ENCODE measurements around the gene PLA2R1. TPM values are rescaled to one million over a fixed set of nuclear protein-coding genes. Genes with fewer than 3 reads are reported as not detected.

PLA2R1 gene
- total and polyA plus RNA-seq, 2 donors: 5.1 to 17.9 TPM

- Histone ChIP-seq H3K36me3 (ENCODE audit: insufficient read depth) (no peaks in the 10 kb centered on the region), H3K4me1 (ENCODE audit: insufficient read depth) (no peaks in the 10 kb centered on the region), H3K27ac (ENCODE audit: low read depth) (no peak overlapping the region), H3K4me3 (ENCODE audit: low read depth, low read length) (no peak overlapping the region)
- WGBS: 88% methylated on average over 3 of the region's 3 CpGs
- no peak for DNase-seq (ENCODE audit: extremely low spot score)
These were observed 63.5 kb downstream of the PLA2R1 start for GRCh38 chr2:159998961-159999360.

- no peaks in the 10 kb centered on the region for H3K36me3 ChIP-seq (ENCODE audit: insufficient read depth)
- no peaks in the 10 kb centered on the region for H3K4me1 ChIP-seq (ENCODE audit: insufficient read depth)
- WGBS: 92% methylated on average over 2 of the region's 2 CpGs
- H3K4me3 ChIP-seq (ENCODE audit: low read depth, low read length): no peak overlapping the region
- H3K27ac ChIP-seq (ENCODE audit: low read depth): no peak overlapping the region
- no peak for DNase-seq (ENCODE audit: extremely low spot score)
These were observed 64.2 kb downstream of the PLA2R1 start for GRCh38 chr2:159998243-159998642.

GRCh38 chr2:159996792-159997546 lies 65.4 kb downstream of the PLA2R1 start:
- WGBS: 55% methylated on average over 3 of the region's 3 CpGs
- DNase-seq (ENCODE audit: extremely low spot score): no peak
- Histone ChIP-seq H3K27ac (ENCODE audit: low read depth) (no peak overlapping the region), H3K36me3 (ENCODE audit: insufficient read depth) (no peaks in the 10 kb centered on the region), H3K4me1 (ENCODE audit: insufficient read depth) (no peaks in the 10 kb centered on the region), H3K4me3 (ENCODE audit: low read depth, low read length) (no peak overlapping the region)

- no peak for DNase-seq (ENCODE audit: extremely low spot score)
- Histone ChIP-seq H3K36me3 (ENCODE audit: insufficient read depth) (no peaks in the 10 kb centered on the region), H3K4me1 (ENCODE audit: insufficient read depth) (no peaks in the 10 kb centered on the region), H3K4me3 (ENCODE audit: low read depth, low read length) (no peak overlapping the region), H3K27ac (ENCODE audit: low read depth) (no peak overlapping the region)
- 91% methylated on average over 2 of the region's 2 CpGs for WGBS
These were observed 67.4 kb downstream of the PLA2R1 start for GRCh38 chr2:159995038-159995437.

GRCh38 chr2:159989249-159989648 lies 73.2 kb downstream of the PLA2R1 start:
- Histone ChIP-seq H3K4me1 (ENCODE audit: insufficient read depth) (no peaks in the 10 kb centered on the region), H3K27ac (ENCODE audit: low read depth) (no peak overlapping the region), H3K4me3 (ENCODE audit: low read depth, low read length) (no peak overlapping the region), H3K36me3 (ENCODE audit: insufficient read depth) (peaks cover 2% of the 10 kb centered on the region)
- no peak for DNase-seq (ENCODE audit: extremely low spot score)
- 86% methylated on average over 4 of the region's 4 CpGs for WGBS

GRCh38 chr2:159988412-159988970 lies 73.9 kb downstream of the PLA2R1 start:
- Histone ChIP-seq H3K36me3 (ENCODE audit: insufficient read depth) (peaks cover 2% of the 10 kb centered on the region), H3K4me3 (ENCODE audit: low read depth, low read length) (no peak overlapping the region), H3K27ac (ENCODE audit: low read depth) (no peak overlapping the region), H3K4me1 (ENCODE audit: insufficient read depth) (no peaks in the 10 kb centered on the region)
- DNase-seq (ENCODE audit: extremely low spot score): no peak
- WGBS: 88% methylated on average over 4 of the region's 4 CpGs

GRCh38 chr2:159987181-159987580 lies 75.2 kb downstream of the PLA2R1 start:
- no peaks in the 10 kb centered on the region for H3K4me1 ChIP-seq (ENCODE audit: insufficient read depth)
- H3K27ac ChIP-seq (ENCODE audit: low read depth): no peak overlapping the region
- WGBS: 81% methylated on average over 6 of the region's 6 CpGs
- DNase-seq (ENCODE audit: extremely low spot score): no peak
- H3K4me3 ChIP-seq (ENCODE audit: low read depth, low read length): no peak overlapping the region
- peaks cover 2% of the 10 kb centered on the region for H3K36me3 ChIP-seq (ENCODE audit: insufficient read depth)

- H3K4me3 ChIP-seq (ENCODE audit: low read depth, low read length): no peak overlapping the region
- H3K4me1 ChIP-seq (ENCODE audit: insufficient read depth): no peaks in the 10 kb centered on the region
- peaks cover 2% of the 10 kb centered on the region for H3K36me3 ChIP-seq (ENCODE audit: insufficient read depth)
- H3K27ac ChIP-seq (ENCODE audit: low read depth): no peak overlapping the region
- no peak for DNase-seq (ENCODE audit: extremely low spot score)
- WGBS: 82% methylated on average over 3 of the region's 3 CpGs
These were observed 76.8 kb downstream of the PLA2R1 start for GRCh38 chr2:159985656-159986055.

- H3K27ac ChIP-seq (ENCODE audit: low read depth): no peak overlapping the region
- no peak overlapping the region for H3K4me3 ChIP-seq (ENCODE audit: low read depth, low read length)
- H3K4me1 ChIP-seq (ENCODE audit: insufficient read depth): no peaks in the 10 kb centered on the region
- no peak for DNase-seq (ENCODE audit: extremely low spot score)
- peaks cover 5% of the 10 kb centered on the region for H3K36me3 ChIP-seq (ENCODE audit: insufficient read depth)
These were observed 78.4 kb downstream of the PLA2R1 start for GRCh38 chr2:159984034-159984433.

GRCh38 chr2:159982842-159983785 lies 79.3 kb downstream of the PLA2R1 start:
- Histone ChIP-seq H3K27ac (ENCODE audit: low read depth) (no peak overlapping the region), H3K36me3 (ENCODE audit: insufficient read depth) (peaks cover 7% of the 10 kb centered on the region), H3K4me3 (ENCODE audit: low read depth, low read length) (no peak overlapping the region), H3K4me1 (ENCODE audit: insufficient read depth) (no peaks in the 10 kb centered on the region)
- 43% methylated on average over 7 of the region's 7 CpGs for WGBS
- no peak for DNase-seq (ENCODE audit: extremely low spot score)

GRCh38 chr2:159982270-159982669 lies 80.1 kb downstream of the PLA2R1 start:
- H3K4me1 ChIP-seq (ENCODE audit: insufficient read depth): no peaks in the 10 kb centered on the region
- H3K27ac ChIP-seq (ENCODE audit: low read depth): no peak overlapping the region
- no peak overlapping the region for H3K4me3 ChIP-seq (ENCODE audit: low read depth, low read length)
- 16% methylated on average over 3 of the region's 3 CpGs for WGBS
- no peak for DNase-seq (ENCODE audit: extremely low spot score)
- peaks cover 7% of the 10 kb centered on the region for H3K36me3 ChIP-seq (ENCODE audit: insufficient read depth)

GRCh38 chr2:159976527-159977160 lies 85.8 kb downstream of the PLA2R1 start:
- peaks cover 5% of the 10 kb centered on the region for H3K36me3 ChIP-seq (ENCODE audit: insufficient read depth)
- H3K4me1 ChIP-seq (ENCODE audit: insufficient read depth): no peaks in the 10 kb centered on the region
- DNase-seq (ENCODE audit: extremely low spot score): no peak
- 85% methylated on average over 5 of the region's 5 CpGs for WGBS
- no peak overlapping the region for H3K27ac ChIP-seq (ENCODE audit: low read depth)
- no peak overlapping the region for H3K4me3 ChIP-seq (ENCODE audit: low read depth, low read length)

- no peak for DNase-seq (ENCODE audit: extremely low spot score)
- H3K27ac ChIP-seq (ENCODE audit: low read depth): no peak overlapping the region
- 93% methylated on average over 1 of the region's 1 CpG for WGBS
- H3K4me3 ChIP-seq (ENCODE audit: low read depth, low read length): no peak overlapping the region
- H3K36me3 ChIP-seq (ENCODE audit: insufficient read depth): no peaks in the 10 kb centered on the region
- H3K4me1 ChIP-seq (ENCODE audit: insufficient read depth): no peaks in the 10 kb centered on the region
These were observed 89.1 kb downstream of the PLA2R1 start for GRCh38 chr2:159973325-159973724.
